Keratinocyte (primary cell): Measurements from ENCODE around the gene NBEAL2. TPM values are rescaled to one million over a fixed set of nuclear protein-coding genes. Genes with fewer than 3 reads are reported as not detected.
A peak's percentile ranks its signal among the peaks of the same experiment; 100 is the strongest.

Experiments
- DNase-seq: peaks from one replicate; pipeline ENCODE4 v3.0.0-alpha.2; 2011; ENCODE audit warnings: low read depth, missing footprints, low spot score
- FAIRE-seq: peaks from 2 replicates; lab custom pipeline; 2011; peaks lifted over from hg19 to GRCh38; lab: Jason Lieb, UNC
- H2AFZ ChIP-seq: 2 replicates; pipeline ENCODE4 v1.6.0; 2012; ENCODE audit warnings: low read length, control low read depth, inconsistent platforms; ENCODE audit not compliant: control insufficient read depth
- H3K27ac ChIP-seq: 2 replicates; pipeline ENCODE4 v1.5.1; 2011; ENCODE audit warnings: low read length; ENCODE audit not compliant: control insufficient read depth, insufficient read depth
- H3K27me3 ChIP-seq: 3 replicates; pipeline ENCODE4 v1.6.0; 2011; ENCODE audit warnings: low read length; ENCODE audit not compliant: control insufficient read depth, insufficient read depth; ENCODE audit errors: extremely low read depth
- H3K36me3 ChIP-seq, 2 experiments: 2 replicates in 1 of 2; 3 replicates in 1 of 2; pipeline ENCODE4 v1.5.1; 2011; ENCODE audit warnings: low read length in 2 of 2, mild to moderate bottlenecking in 1 of 2; ENCODE audit not compliant: control insufficient read depth in 2 of 2, insufficient read depth in 2 of 2; ENCODE audit errors: extremely low read depth in 1 of 2
- H3K4me1 ChIP-seq: 3 replicates; pipeline ENCODE4 v1.5.1; 2011; ENCODE audit warnings: low read length; ENCODE audit not compliant: control insufficient read depth, insufficient read depth; ENCODE audit errors: extremely low read depth
- H3K4me2 ChIP-seq: 3 replicates; pipeline ENCODE4 v1.6.0; 2011; ENCODE audit warnings: low read depth, low read length; ENCODE audit not compliant: control insufficient read depth, insufficient read depth; ENCODE audit errors: extremely low read depth
- H3K4me3 ChIP-seq, 3 experiments: fragments of 200-600 bp in 1 of 3; sonication (generic) in 1 of 3; 2 replicates in 2 of 3; 3 replicates in 1 of 3; pipeline ENCODE4 v1.5.1; 2011 to 2016; ENCODE audit warnings: low read length in 3 of 3, mild to moderate bottlenecking in 3 of 3, control low read depth in 2 of 3, inconsistent platforms in 1 of 3, low read depth in 1 of 3, mixed read lengths in 1 of 3, mixed run types in 1 of 3, moderate library complexity in 1 of 3; ENCODE audit not compliant: control insufficient read depth in 2 of 3, insufficient read depth in 2 of 3; ENCODE audit errors: extremely low read depth in 1 of 3
- H3K79me2 ChIP-seq: 2 replicates; pipeline ENCODE4 v1.6.0; 2012; ENCODE audit warnings: low read length; ENCODE audit not compliant: control insufficient read depth, insufficient read depth
- H3K9ac ChIP-seq: 3 replicates; pipeline ENCODE4 v1.6.0; 2011; ENCODE audit warnings: low read length; ENCODE audit not compliant: control insufficient read depth, insufficient read depth; ENCODE audit errors: extremely low read depth
- H3K9me1 ChIP-seq: 3 replicates; pipeline ENCODE4 v1.6.0; 2011; ENCODE audit warnings: low read length; ENCODE audit not compliant: control insufficient read depth, insufficient read depth; ENCODE audit errors: extremely low read depth
- H3K9me3 ChIP-seq: 2 replicates; pipeline ENCODE4 v1.5.1; 2012; ENCODE audit warnings: low read depth, low read length; ENCODE audit not compliant: control insufficient read depth
- H4K20me1 ChIP-seq: 3 replicates; pipeline ENCODE4 v1.6.0; 2011; ENCODE audit warnings: low read length; ENCODE audit not compliant: control insufficient read depth, insufficient read depth; ENCODE audit errors: extremely low read depth
- EZH2 ChIP-seq: IDR thresholded peaks from one replicate; pipeline ENCODE4 v1.6.1; 2012; ENCODE audit warnings: inconsistent platforms, mild to moderate bottlenecking, low read length, moderate library complexity
- dilution Hi-C: fragments of 300-500 bp; cut with MboI; formaldehyde crosslinking; loops from one replicate; pipeline ENCODE4 v1.7.0; 2020; ENCODE audit warnings: low sequenced_read_pairs; ENCODE audit not compliant: extremely low pct_ligation_motif_present
- polyA plus RNA-seq, 5 experiments: library from polyadenylated mRNA; depleted of rRNA in 3 of 5; stranded (reverse) in 3 of 5; stranded (forward) in 1 of 5; unstranded in 1 of 5; fragments of >200 nt; gene quantifications; 1 replicate in 1 of 5; 2 replicates in 3 of 5; 3 replicates in 1 of 5; pipeline versions ENCODE4 v1.2.1 to v1.2.3, GENCODE V29; 2011 to 2012; ENCODE audit warnings: missing spikeins in 2 of 5, low read depth in 1 of 5, low replicate concordance in 1 of 5
- TF ChIP-seq, protein P1 (sequence below), 3 experiments: IDR thresholded peaks in 1 of 3; conservative IDR thresholded peaks in 1 of 3; optimal IDR thresholded peaks in 1 of 3; 2 replicates in 2 of 3; 3 replicates in 1 of 3; pipeline versions ENCODE3 to v1.5.1; 2011; ENCODE audit warnings: low read length in 3 of 3, mild to moderate bottlenecking in 3 of 3, moderate library complexity in 2 of 3, control low read depth in 1 of 3, inconsistent platforms in 1 of 3; ENCODE audit not compliant: insufficient read depth in 2 of 3; ENCODE audit errors: extremely low read depth in 1 of 3

NBEAL2 gene
- polyA plus RNA-seq, 1 donor (not counting 4 experiments of a cell fraction or from before 2014, with no cell fraction given) = 22.8 TPM

DNA sequence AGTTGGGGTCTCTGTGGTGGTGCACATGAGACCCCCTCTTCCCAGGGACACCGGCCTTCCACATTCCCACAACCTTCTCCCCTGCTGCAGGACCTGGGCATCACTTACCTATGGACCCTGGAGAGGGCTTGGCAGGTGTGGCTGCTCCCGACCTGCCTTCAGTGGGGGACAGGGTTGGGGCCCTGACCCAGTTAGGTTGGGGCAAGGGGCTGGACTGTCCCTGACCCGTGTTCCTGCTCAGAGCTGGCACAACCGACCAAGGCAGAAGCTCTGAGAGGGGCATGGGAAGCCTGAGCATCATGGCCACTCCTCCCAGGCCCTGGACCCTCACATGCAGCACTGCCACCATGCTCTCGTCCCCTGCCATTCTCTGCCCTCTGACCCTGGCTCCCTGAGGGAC lies 6.1 kb downstream of the NBEAL2 start:
- H3K79me2 ChIP-seq = peaks cover 19% of the 10 kb centered on the region
- H3K4me1 ChIP-seq = peaks cover 49% of the 10 kb centered on the region
- no peak overlapping the region for H2AFZ ChIP-seq
- dilution Hi-C loops = no loop called here
- H3K9me3 ChIP-seq = no peaks in the 10 kb centered on the region
- FAIRE-seq (no peak), DNase-seq (no peak)
- H3K9ac ChIP-seq = no peak overlapping the region
- no peak overlapping the region for H3K27ac ChIP-seq
- H3K36me3 ChIP-seq = peaks cover 5 to 12% of the 10 kb centered on the region in 2 experiments
- no peak for TF ChIP-seq EZH2
- TF ChIP-seq, protein P1, sequence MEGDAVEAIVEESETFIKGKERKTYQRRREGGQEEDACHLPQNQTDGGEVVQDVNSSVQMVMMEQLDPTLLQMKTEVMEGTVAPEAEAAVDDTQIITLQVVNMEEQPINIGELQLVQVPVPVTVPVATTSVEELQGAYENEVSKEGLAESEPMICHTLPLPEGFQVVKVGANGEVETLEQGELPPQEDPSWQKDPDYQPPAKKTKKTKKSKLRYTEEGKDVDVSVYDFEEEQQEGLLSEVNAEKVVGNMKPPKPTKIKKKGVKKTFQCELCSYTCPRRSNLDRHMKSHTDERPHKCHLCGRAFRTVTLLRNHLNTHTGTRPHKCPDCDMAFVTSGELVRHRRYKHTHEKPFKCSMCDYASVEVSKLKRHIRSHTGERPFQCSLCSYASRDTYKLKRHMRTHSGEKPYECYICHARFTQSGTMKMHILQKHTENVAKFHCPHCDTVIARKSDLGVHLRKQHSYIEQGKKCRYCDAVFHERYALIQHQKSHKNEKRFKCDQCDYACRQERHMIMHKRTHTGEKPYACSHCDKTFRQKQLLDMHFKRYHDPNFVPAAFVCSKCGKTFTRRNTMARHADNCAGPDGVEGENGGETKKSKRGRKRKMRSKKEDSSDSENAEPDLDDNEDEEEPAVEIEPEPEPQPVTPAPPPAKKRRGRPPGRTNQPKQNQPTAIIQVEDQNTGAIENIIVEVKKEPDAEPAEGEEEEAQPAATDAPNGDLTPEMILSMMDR (optimal IDR thresholded peaks at IDR 0.05 in 1 of 3, IDR thresholded peaks at IDR 0.05 in 1 of 3, conservative IDR thresholded peaks at IDR 0.05 in 1 of 3; ENCODE audit: extremely low read depth in 1 of 3, insufficient read depth in 2 of 3, low read length in 3 of 3) = no peak
- H4K20me1 ChIP-seq = no peaks in the 10 kb centered on the region
- H3K9me1 ChIP-seq = no peaks in the 10 kb centered on the region
- H3K4me2 ChIP-seq = no peak overlapping the region
- no peaks in the 10 kb centered on the region for H3K27me3 ChIP-seq
- H3K4me3 ChIP-seq = no peak overlapping the region

GRCh38 chr3:46986055-46986730 lies 6.7 kb downstream of the NBEAL2 start:
- Histone ChIP-seq H3K9me1 (no peaks in the 10 kb centered on the region), H3K27ac (peak overlapping the region; percentile 4), H3K36me3 (peaks cover 7 to 15% of the 10 kb centered on the region in 2 experiments), H2AFZ (no peak overlapping the region), H3K79me2 (peaks cover 19% of the 10 kb centered on the region), H3K27me3 (no peaks in the 10 kb centered on the region), H3K4me2 (peak overlapping the region; percentile 3), H3K9ac (no peak overlapping the region), H3K4me1 (peaks cover 44% of the 10 kb centered on the region), H3K4me3 (no peak overlapping the region), H3K9me3 (no peaks in the 10 kb centered on the region), H4K20me1 (no peaks in the 10 kb centered on the region)
- no peak for FAIRE-seq
- dilution Hi-C loops = no loop called here
- TF ChIP-seq, protein P1 (optimal IDR thresholded peaks at IDR 0.05 in 1 of 3, IDR thresholded peaks at IDR 0.05 in 1 of 3, conservative IDR thresholded peaks at IDR 0.05 in 1 of 3; ENCODE audit: extremely low read depth in 1 of 3, insufficient read depth in 2 of 3, low read length in 3 of 3) = no peak
- TF ChIP-seq EZH2 = no peak
- DNase-seq = no peak
